NCI-H510A treated with DMSO at 0.1 percent for 48 hours (cell line): ENCODE results near the gene KIR2DL4.
"Not testable (repeated sequence)": the region's sequence is repeated elsewhere in the genome, so short reads cannot be mapped to it uniquely, and the experiment has no call there.

Experiments used
- DNase-seq: peaks from one replicate; lab custom pipeline; 2025; lab: John Stamatoyannopoulos, UW

Gene KIR2DL4

DNA sequence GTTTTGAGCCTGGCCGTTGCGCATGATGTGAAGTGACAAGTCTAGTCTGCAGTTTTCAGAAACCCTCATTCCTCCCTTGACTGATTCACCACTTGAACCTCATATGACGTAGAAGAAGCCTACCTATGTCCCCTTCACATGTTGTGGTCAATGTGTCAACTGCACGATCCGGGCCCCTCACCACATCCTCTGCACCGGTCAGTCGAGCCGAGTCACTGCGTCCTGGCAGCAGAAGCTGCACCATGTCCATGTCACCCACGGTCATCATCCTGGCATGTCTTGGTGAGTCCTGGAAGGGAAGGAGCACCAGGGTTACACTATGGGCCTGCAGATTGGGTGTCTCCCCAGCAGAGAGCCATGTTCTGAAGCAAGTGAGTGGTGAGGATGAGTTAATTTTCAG lies at the start of gene KIR2DL4:
TSS of gene KIR2DL4 (plus strand) at position 201 of the 400 bp plus-strand sequence. CDS start at position 243, 42 bp downstream.
- no peak for DNase-seq

DNA sequence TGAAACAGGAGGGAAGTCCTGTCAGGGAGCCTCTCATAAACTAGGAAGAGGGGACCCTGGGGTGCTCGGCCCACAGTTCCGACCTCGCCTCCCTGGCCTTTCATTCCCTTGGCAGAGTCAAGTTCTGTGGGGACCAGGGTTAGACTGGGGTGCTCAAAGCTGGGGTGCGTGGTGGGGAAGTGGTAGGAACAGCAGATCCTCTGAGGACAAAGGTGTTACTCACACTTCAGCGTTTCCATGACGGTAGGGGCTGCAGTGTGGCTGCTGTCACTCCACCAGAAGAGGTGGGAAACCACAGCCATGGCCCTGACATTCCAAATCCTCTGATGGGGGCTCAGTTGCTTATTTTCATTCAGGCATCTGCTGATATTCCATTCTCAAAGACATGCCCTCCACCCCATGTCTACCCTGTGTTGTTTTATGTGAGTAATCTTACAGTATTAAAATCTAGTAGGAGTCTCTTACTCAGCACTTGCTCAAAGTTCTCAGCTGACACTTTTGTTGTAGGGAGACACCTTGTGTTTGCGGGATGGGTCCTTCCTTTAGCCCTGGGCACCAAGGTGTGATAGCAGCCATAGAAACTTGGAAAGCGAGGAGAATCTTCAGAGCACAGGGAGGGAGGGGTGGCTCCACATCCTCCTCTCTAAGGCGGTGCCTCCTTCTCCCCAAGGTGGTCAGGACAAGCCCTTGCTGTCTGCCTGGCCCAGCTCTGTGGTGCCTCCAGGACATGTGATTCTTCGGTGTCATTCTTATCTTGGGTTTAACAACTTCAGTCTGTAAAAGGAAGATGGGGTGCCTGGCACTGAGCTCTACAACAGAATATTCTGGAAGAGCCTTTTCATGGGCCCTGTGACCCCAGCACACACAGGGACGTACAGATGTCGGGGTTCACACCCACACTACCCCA lies 47.0 kb upstream of the KIR2DL4 start:
- not testable (repeated sequence) for DNase-seq

DNA sequence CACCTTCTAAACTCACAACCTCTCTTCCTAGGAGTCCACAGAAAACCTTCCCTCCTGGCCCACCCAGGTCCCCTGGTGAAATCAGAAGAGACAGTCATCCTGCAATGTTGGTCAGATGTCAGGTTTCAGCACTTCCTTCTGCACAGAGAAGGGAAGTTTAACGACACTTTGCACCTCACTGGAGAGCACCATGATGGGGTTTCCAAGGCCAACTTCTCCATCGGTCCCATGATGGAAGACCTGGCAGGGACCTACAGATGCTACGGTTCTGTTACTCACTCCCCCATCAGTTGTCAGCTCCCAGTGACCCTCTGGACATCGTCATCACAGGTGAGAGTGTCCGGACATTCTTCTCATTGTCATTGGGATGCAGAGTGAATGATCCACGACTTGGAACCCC lies 44.8 kb upstream of the KIR2DL4 start:
- DNase-seq = not testable (repeated sequence)

DNA sequence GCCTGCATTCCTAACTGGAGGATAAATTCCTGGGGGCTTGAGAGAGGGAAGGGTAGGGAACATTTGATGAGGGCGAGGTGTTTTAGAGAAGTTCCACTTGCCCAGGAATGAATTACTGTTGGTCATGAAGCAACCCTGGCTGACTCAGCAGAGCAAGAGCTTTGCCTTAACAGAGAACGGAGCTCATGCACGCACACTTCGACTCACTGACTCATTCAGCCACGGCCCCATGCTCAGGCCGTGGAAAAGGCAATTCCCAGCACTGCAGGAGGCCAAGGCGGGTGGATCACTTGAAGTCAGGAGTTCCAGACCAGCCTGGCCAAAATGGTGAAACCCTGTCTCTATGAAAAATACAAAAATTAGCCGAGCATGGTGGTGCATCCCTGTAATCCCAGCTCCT lies 39.2 kb upstream of the KIR2DL4 start:
- not testable (repeated sequence) for DNase-seq

DNA sequence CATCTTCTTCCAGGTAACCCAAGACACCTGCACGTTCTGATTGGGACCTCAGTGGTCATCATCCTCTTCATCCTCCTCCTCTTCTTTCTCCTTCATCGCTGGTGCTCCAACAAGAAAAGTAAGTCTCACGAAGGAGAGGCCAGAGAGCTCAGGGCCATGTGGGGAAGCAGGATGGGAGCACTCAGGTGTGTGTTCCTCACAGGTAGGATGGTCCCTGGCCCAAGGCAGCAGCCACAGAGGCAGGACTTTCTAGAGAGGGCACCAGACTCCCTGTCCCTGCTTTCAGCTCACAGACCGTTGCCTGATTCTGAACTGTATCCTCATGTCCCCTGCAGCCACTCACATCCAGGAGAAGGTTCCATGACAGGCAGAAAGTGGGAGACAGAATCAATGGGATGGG lies 36.9 kb upstream of the KIR2DL4 start:
- DNase-seq = not testable (repeated sequence)

DNA sequence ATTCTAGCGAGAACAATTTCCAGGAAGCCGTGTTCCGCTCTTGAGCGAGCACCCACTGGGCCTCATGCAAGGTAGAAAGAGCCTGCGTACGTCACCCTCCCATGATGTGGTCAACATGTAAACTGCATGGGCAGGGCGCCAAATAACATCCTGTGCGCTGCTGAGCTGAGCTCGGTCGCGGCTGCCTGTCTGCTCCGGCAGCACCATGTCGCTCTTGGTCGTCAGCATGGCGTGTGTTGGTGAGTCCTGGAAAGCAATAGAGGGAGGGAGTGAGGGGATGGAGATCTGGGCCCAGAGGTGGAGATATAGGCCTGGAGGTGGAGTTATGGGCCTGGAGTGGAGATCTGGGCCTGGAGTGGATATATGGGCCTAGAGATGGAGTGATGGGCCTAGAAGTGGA lies 33.8 kb upstream of the KIR2DL4 start, which contains the start of gene KIR2DL1:
TSS of gene KIR2DL1 (plus strand) at position 148 of the 400 bp plus-strand sequence. CDS start at position 206, 58 bp downstream.
- not testable (repeated sequence) for DNase-seq

DNA sequence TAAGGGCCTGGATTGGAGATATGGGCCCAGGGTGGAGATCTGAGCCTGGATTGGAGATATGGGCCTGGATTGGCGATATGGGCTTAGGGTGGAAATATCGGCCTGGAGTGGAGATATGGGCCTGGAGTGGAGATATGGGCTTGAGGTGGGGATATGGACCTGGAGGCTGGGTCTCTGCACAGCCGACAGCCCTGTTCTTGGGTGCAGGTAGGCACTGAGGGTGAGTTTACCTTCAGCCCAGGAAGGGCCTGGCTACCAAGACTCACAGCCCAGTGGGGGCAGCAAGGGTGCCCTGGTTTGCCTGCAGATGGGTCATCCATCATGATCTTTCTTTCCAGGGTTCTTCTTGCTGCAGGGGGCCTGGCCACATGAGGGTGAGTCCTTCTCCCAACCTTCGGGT lies 32.9 kb upstream of the KIR2DL4 start:
- DNase-seq = not testable (repeated sequence)

DNA sequence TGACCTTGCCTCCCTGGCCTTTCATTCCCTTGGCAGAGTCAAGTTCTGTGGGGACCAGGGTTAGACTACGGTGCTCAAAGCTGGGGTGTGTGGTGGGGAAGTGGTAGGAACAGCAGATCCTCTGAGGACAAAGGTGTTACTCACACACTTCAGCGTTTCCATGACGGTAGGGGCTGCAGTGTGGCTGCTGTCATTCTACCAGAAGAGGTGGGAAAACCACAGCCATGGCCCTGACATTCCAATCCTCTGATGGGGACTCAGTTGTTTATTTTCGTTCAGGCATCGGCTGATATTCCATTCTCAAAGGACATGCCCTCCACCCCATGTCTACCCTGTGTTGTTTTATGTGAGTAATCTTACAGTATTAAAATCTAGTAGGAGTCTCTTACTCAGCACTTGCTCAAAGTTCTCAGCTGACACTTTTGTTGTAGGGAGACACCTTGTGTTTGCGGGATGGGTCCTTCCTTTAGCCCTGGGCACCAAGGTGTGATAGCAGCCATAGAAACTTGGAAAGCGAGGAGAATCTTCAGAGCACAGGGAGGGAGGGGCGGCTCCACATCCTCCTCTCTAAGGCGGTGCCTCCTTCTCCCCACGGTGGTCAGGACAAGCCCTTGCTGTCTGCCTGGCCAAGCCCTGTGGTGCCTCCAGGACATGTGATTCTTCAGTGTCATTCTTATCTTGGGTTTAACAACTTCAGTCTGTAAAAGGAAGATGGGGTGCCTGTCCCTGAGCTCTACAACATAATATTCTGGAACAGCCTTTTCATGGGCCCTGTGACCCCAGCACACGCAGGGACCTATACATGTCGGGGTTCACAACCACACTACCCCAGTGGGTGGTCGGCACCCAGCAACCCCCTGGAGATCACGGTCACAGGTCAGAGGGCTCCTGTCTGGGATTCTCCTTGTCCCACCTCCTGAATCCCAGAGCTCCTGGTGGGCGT lies 32.1 kb upstream of the KIR2DL4 start:
- not testable (repeated sequence) for DNase-seq

DNA sequence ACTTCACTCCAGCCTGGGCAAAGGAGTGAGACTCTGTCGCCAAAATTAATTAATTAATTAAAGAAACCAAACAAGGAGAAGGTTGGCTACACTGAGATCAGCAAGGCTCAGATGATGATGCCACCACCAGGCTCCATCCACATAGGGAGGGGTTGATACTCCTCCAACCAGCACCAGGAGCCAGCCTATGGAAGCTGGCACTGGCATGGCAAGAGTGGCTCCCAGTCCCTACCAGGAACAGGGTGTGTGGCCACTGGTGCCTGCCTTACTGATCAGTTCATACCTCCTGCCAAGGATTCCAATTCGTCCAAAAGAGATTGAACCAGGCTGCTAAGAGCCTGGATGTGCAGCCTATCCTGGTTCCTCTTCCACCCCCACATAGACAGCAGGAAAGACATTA lies 30.7 kb upstream of the KIR2DL4 start:
- DNase-seq = not testable (repeated sequence)

DNA sequence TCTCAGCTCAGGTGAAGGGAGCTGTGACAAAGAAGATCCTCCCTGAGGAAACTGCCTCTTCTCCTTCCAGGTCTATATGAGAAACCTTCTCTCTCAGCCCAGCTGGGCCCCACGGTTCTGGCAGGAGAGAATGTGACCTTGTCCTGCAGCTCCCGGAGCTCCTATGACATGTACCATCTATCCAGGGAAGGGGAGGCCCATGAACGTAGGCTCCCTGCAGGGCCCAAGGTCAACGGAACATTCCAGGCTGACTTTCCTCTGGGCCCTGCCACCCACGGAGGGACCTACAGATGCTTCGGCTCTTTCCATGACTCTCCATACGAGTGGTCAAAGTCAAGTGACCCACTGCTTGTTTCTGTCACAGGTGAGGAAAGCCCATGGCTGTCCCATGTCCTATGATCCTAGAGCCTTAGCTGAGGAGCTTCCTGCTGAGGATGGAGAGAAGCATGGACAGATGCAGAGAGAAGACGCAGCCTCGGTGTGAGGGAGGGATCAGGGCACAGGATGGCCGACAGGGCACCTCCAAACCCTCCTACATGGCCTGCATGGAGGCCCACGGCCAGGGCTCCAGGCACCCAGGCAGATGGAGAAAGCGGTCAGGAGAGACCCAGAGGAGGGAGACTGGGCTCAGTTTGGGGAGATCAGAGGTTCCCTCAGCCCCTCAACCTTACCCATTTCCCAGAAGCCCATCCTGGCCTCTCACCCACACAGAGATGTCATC lies 28.2 kb upstream of the KIR2DL4 start:
- DNase-seq = not testable (repeated sequence)

DNA sequence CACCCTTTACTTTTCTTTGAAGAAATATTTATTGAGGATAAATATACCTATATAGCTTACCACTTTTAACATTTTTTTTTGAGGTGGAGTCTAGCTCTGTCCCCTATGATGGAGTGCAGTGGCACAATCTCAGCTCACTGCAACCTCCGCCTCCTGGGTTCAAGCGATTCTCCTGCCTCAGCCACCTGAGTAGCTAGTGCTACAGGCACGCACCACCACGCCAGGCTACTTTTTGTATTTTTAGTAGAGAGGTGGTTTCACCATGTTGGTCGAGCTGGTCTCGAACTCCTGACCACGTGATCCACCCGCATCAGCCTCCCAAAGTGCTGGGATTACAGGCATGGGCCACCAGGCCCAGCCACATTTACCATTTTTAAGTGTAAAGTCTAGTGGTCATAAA lies 27.6 kb upstream of the KIR2DL4 start:
- not testable (repeated sequence) for DNase-seq

DNA sequence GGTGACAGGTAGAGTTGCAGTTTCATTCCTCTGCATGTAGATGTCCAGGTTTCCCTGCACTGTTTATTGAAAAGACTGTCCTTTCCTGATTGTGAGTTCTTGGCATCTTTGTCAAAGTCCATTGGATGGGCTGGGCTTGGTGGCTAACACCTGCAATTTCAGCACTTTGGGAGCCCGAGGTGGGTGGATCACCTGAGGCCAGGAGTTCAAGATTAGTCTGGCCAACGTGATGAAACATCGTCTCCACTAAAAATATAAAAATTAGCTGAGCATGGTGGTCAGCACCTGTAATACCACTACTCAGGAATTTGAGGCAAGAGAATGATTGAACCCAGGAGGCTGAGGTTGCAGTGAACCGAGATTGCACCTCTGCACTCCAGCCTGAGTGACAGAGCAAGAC lies 25.6 kb upstream of the KIR2DL4 start:
- not testable (repeated sequence) for DNase-seq

DNA sequence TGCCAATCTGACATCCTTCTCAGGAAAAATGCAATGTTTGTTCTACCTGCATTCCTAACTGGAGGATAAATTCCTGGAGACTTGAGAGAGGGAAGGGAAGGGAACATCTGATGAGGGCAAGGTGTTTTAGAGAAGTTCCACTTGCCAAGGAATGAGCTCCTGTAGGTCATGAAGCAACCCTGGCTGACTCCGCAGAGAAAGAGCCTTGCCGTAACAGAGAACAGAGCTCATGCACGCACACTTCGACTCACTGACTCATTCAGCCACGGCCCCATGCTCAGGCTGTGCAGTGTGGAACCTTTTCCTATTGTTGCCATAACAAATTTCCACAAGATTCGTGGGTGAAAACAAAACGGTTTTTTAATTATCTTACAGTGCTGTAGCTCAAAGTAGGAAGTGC lies 24.5 kb upstream of the KIR2DL4 start:
- not testable (repeated sequence) for DNase-seq

DNA sequence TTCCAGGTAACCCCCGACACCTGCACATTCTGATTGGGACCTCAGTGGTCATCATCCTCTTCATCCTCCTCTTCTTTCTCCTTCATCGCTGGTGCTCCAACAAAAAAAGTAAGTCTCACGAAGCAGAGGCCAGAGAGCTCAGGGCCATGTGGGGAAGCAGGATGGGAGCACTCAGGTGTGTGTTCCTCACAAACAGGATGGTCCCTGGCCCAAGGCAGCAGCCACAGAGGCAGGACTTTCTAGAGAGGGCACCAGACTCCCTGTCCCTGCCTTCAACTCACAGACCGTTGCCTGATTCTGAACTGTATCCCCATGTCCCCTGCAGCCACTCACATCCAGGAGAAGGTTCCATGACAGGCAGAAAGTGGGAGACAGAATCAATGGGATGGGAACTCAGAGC lies 20.5 kb upstream of the KIR2DL4 start:
- not testable (repeated sequence) for DNase-seq

DNA sequence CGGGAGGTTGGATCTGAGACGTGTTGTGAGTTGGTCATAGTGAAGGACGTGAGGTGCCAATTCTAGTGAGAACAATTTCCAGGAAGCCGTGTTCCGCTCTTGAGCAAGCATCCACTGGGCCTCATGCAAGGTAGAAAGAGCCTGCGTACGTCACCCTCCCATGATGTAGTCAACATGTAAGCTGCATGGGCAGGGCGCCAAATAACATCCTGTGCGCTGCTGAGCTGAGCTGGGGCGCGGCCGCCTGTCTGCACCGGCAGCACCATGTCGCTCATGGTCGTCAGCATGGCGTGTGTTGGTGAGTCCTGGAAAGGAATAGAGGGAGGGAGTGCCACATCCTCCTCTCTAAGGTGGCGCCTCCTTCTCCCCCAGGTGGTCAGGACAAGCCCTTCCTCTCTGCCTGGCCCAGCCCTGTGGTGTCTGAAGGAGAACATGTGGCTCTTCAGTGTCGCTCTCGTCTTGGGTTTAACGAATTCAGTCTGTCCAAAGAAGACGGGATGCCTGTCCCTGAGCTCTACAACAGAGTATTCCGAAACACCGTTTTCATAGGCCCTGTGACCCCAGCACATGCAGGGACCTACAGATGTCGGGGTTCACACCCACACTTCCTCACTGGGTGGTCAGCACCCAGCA lies 17.2 kb upstream of the KIR2DL4 start:
- DNase-seq = not testable (repeated sequence)

DNA sequence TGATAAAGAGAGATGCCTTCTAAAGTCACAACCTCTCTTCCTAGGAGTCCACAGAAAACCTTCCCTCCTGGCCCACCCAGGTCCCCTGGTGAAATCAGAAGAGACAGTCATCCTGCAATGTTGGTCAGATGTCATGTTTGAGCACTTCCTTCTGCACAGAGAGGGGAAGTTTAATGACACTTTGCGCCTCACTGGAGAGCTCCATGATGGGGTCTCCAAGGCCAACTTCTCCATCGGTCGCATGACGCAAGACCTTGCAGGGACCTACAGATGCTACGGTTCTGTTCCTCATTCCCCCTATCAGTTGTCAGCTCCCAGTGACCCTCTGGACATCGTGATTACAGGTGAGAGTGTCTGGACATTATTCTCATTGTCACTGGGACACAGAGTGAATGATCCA lies 15.3 kb upstream of the KIR2DL4 start:
- DNase-seq = not testable (repeated sequence)

DNA sequence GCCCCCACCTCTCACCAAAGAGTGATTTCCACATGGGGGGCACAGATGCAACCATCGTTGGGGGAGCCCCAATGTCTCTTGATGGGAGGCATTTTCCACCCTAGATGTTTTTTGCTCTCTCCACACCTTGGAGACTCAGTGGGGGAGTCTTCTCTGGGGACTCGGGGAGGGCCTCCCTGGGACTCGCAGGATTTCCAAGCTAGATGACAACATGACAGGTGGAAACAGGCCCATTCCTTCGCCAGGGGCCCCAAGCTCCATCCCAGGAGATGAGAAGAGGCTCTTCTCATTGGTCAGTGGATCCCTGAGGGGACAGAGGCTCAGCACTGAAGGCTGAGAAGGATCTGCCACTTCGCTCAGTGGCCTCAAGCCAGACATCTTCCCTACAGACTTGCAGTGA lies 12.7 kb upstream of the KIR2DL4 start:
- DNase-seq = no peak

DNA sequence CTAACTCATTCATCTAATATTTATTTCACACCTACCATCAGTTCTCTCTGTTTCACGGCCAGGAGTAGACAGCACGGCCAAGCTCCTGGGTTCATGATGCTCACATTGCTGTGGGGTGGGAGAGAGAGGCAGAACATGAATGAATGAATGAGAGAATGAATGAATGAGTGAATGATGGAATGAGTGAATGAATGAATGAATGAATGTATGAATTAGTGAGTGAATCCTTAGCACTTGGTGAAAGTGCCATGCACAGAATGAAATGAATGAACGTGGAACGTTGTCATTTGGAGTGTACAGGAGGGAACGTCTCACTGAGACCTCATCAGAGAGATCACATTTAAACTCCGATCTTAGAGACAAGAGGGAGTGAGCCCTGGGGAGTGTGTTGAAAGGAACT lies 11.9 kb upstream of the KIR2DL4 start:
- DNase-seq = no peak

DNA sequence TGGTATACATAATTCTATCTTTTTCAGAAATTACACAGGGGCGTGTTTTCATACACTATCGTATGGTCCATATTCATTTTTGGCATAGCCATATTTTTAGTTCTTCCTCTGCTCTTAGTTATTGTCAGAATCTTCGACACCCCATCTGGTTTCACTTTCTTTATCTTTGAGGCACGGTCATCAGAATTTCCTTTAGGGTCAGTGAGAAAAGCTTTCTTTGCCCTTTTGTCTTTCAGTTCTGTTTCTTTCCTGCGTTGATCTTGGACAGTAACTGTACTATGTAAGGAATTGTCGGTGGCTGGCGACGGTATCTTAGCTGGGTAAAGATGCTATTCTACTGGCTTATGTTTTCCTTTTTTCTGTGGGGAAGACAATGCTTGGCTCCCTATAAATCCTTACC lies 10.6 kb upstream of the KIR2DL4 start:
- no peak for DNase-seq

DNA sequence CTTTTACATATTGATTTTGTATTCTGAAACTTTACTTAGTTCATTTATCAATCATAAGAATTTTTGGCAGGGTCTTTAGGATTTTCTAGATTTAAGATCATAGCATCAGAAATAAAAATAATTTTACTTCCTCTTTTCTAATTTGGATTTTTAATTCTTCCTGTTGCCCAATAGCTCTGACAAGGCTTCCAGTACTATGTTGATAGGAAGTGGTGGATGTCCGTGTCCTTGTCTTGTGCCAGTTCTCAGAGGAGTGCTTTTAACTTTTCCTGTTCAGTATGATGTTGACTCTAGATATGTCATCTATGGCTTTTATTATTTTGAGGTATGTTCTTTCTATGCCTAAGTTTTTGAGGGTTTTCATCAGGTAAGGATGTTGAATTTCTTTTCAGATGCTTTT lies 7.7 kb upstream of the KIR2DL4 start:
- no peak for DNase-seq

DNA sequence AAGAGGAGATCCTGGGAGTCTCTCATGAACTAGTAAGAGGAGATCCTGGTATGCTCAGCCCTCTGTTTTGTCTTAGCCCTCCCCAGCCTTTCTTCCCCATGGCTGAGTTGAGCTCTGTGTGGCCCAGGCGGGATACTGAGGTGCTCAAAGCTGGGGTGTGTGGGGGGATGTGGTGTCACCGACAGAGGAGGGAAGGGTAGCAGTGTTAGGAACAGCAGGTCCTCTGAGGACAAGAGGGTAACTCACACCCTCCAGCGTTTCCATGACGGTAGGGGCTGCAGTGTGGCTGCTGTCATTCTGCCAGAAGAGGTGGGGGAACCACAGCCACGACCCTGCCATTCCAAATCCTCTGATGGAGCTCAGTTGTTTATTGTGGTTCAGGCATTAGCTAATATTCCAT lies 691 bp downstream of the KIR2DL4 start:
- DNase-seq = no peak
